K562 (cell line): Measurements from ENCODE around the gene PCDH12. TPM values are rescaled to one million over a fixed set of nuclear protein-coding genes. Genes with fewer than 3 reads are reported as not detected.

Experiments
- C11orf30 ChIP-seq: fragments of 450-650 bp; IDR thresholded peaks from 2 replicates; pipeline ENCODE4 v1.6.1; 2016; ENCODE audit warnings: low read depth, mild to moderate bottlenecking
- CBX3 ChIP-seq, 2 experiments: IDR thresholded peaks; 1 replicate in 1 of 2; 2 replicates in 1 of 2; pipeline ENCODE4 v1.6.1; 2012; ENCODE audit warnings: inconsistent platforms in 2 of 2, low read length in 2 of 2, borderline replicate concordance in 1 of 2, control low read depth in 1 of 2
- DPF2 ChIP-seq: fragments of 450-650 bp; IDR thresholded peaks from 2 replicates; pipeline ENCODE4 v1.6.1; 2016
- ERF ChIP-seq: fragments of 450-650 bp; formaldehyde crosslinking; IDR thresholded peaks from 2 replicates; pipeline ENCODE4 v1.4.0; 2020; ENCODE audit warnings: mild to moderate bottlenecking, mixed read lengths
- FOXA1 ChIP-seq: fragments of 450-650 bp; IDR thresholded peaks from 2 replicates; pipeline ENCODE4 v1.6.1; 2016; ENCODE audit warnings: mild to moderate bottlenecking, borderline replicate concordance
- HDAC2 ChIP-seq: fragments of 450-650 bp; IDR thresholded peaks from 2 replicates; pipeline ENCODE4 v1.6.1; 2016; ENCODE audit warnings: mild to moderate bottlenecking
- JUND ChIP-seq, 2 experiments: IDR thresholded peaks; 2 replicates in 1 of 2; 3 replicates in 1 of 2; pipeline ENCODE4 v1.6.1; 2011; ENCODE audit warnings: borderline replicate concordance in 2 of 2, low read depth in 2 of 2, low read length in 2 of 2, improper control_type of control experiment in 1 of 2, missing biosample characterization in 1 of 2, missing genetic modification characterization in 1 of 2, missing genetic modification reagents in 1 of 2
- KDM1A ChIP-seq, 2 experiments: fragments of 450-650 bp; IDR thresholded peaks; 2 replicates each; pipeline ENCODE4 v1.6.1; 2016; ENCODE audit warnings: mild to moderate bottlenecking in 2 of 2
- KLF6 ChIP-seq: fragments of 250-450 bp; sonication (Bioruptor Pico); IDR thresholded peaks from 2 replicates; pipeline ENCODE4 v1.4.0; 2020; ENCODE audit warnings: mild to moderate bottlenecking, moderate library complexity, borderline replicate concordance
- LEF1 ChIP-seq: fragments of 450-650 bp; IDR thresholded peaks from 2 replicates; pipeline ENCODE4 v1.6.1; 2016; ENCODE audit warnings: mild to moderate bottlenecking
- MAFF ChIP-seq: IDR thresholded peaks from 2 replicates; pipeline ENCODE4 v1.6.1; 2012; ENCODE audit warnings: low read length, improper control_type of control experiment
- NFE2 ChIP-seq: IDR thresholded peaks from 2 replicates; pipeline ENCODE4 v1.6.1; 2014; ENCODE audit warnings: antibody characterized with exemption, low read depth
- NFRKB ChIP-seq: fragments of 450-650 bp; IDR thresholded peaks from 2 replicates; pipeline ENCODE4 v1.6.1; 2016; ENCODE audit warnings: low read depth
- PCBP2 ChIP-seq: fragments of 200-400 bp; formaldehyde crosslinking; IDR thresholded peaks from 2 replicates; pipeline ENCODE4 v1.6.1; 2018; ENCODE audit warnings: low read length, low read depth, mild to moderate bottlenecking, moderate library complexity; ENCODE audit not compliant: poor library complexity, severe bottlenecking
- PKNOX1 ChIP-seq: fragments of 450-650 bp; IDR thresholded peaks from 2 replicates; pipeline ENCODE4 v1.6.1; 2016
- POLR2AphosphoS5 ChIP-seq: IDR thresholded peaks from 2 replicates; pipeline ENCODE4 v1.6.1; 2011; ENCODE audit warnings: mild to moderate bottlenecking, low read depth, low read length, moderate library complexity; ENCODE audit not compliant: control insufficient read depth, insufficient read depth
- POLR2B ChIP-seq: fragments of 450-650 bp; IDR thresholded peaks from 2 replicates; pipeline ENCODE4 v1.6.1; 2018; ENCODE audit warnings: low read depth; ENCODE audit not compliant: partially characterized antibody
- PPARD ChIP-seq: fragments of 250-450 bp; sonication (Bioruptor Pico); IDR thresholded peaks from 2 replicates; pipeline ENCODE4 v1.8.0; 2022; ENCODE audit warnings: inconsistent platforms, mild to moderate bottlenecking, moderate library complexity
- SP1 ChIP-seq: sonication (generic); formaldehyde crosslinking; IDR thresholded peaks from 2 replicates; pipeline ENCODE4 v1.8.1; 2022; ENCODE audit warnings: mild to moderate bottlenecking, missing genetic modification reagents
- SUPT5H ChIP-seq: fragments of 450-650 bp; IDR thresholded peaks from 2 replicates; pipeline ENCODE4 v1.6.1; 2016
- ZNF197 ChIP-seq: fragments of 200-800 bp; sonication (Bioruptor generic); IDR thresholded peaks from 2 replicates; pipeline ENCODE4 v1.6.1; 2016; ENCODE audit warnings: low read depth, missing genetic modification characterization, missing compliant biosample characterization
- ZSCAN29 ChIP-seq: fragments of 450-650 bp; IDR thresholded peaks from 2 replicates; pipeline ENCODE4 v1.6.1; 2017
- polyA plus RNA-seq, 8 experiments: library from polyadenylated mRNA; depleted of rRNA in 4 of 8; stranded (reverse) in 5 of 8; unstranded in 3 of 8; fragments of >200 nt; fragmentation: Nextera tagmentation in 2 of 8; fragmentation: Illumina TruSeq in 1 of 8; extraction: Ambion mirVana in 2 of 8; extraction: Trizol in 1 of 8; gene quantifications; 2 replicates each; pipeline versions ENCODE4 v1.2.1 to v1.2.3, GENCODE V29; 2011 to 2014; ENCODE audit warnings: inconsistent platforms in 1 of 8, missing spikeins in 1 of 8
- total RNA-seq, 7 experiments: library from RNA; depleted of rRNA in 6 of 7; stranded (reverse); fragments of >200 nt in 6 of 7; fragmentation: Illumina TruSeq in 2 of 7; extraction: Trizol in 2 of 7; gene quantifications; 2 replicates each; pipeline versions ENCODE4 v1.2.1 to v1.2.3, GENCODE V29; 2011 to 2021; ENCODE audit warnings: low replicate concordance in 1 of 7
- TF ChIP-seq, protein P1 (sequence below): fragments of 450-650 bp; IDR thresholded peaks from 2 replicates; pipeline ENCODE4 v1.6.1; 2017; ENCODE audit warnings: antibody characterized with exemption
- TF ChIP-seq, protein P2 (sequence below), 3 experiments: IDR thresholded peaks in 2 of 3; conservative IDR thresholded peaks in 1 of 3; 2 replicates each; pipeline ENCODE4 v1.5.1; 2011 to 2012; ENCODE audit warnings: low read length in 3 of 3, mild to moderate bottlenecking in 3 of 3, control low read depth in 2 of 3, improper control_type of control experiment in 1 of 3, inconsistent platforms in 1 of 3, low read depth in 1 of 3, mixed read lengths in 1 of 3, moderate library complexity in 1 of 3; ENCODE audit not compliant: insufficient read depth in 2 of 3

Gene PCDH12
- total and polyA plus RNA-seq, 9 of the 15 experiments (the other 6 are each of a cell fraction or from before 2014, with no cell fraction given) = 0.01 to 0.04 (median 0.01) TPM; not detected in 4

GRCh38 chr5:141969783-141970771, 12.1 kb upstream of the PCDH12 start (continued):
- TF ChIP-seq CBX3 (IDR thresholded peaks at IDR 0.05; ENCODE audit: borderline replicate concordance in 1 of 2, low read length in 2 of 2) (peak in 1 of 2 experiments; percentile 78; a peak in 1 of 3 replicates), DPF2 (peak; percentile 72), MAFF (peak; percentile 60; the same call in 1 of the 2 replicates), PKNOX1 (peak; percentile 50; the same call in 1 of the 2 replicates), NFRKB (peak; percentile 79), LEF1 (peak; percentile 72; the same call in 1 of the 2 replicates), ERF (CRISPR knock-in tag) (no peak), NFE2 (peak; percentile 95), PCBP2 (no peak), ZSCAN29 (no peak), KDM1A (IDR thresholded peaks at IDR 0.05) (0 out of 4 replicates have a peak, but pooled peaks of 1 of the 2 experiments have one; percentile 12), SP1 (CRISPR knock-in tag) (peak; percentile 57; the same call in 1 of the 2 replicates), POLR2B (no peak), C11orf30 (peak; percentile 75), PPARD (CRISPR knock-in tag) (no peak), KLF6 (CRISPR knock-in tag) (no peak), HDAC2 (0 out of 2 replicates have a peak, but pooled peaks have one; percentile 16), FOXA1 (no peak), POLR2AphosphoS5 (peak; percentile 90), SUPT5H (peak; percentile 61; the same call in 1 of the 2 replicates), JUND (IDR thresholded peaks at IDR 0.05; ENCODE audit: borderline replicate concordance, low read depth, low read length) (no peak), JUND (tag; IDR thresholded peaks at IDR 0.05; ENCODE audit: borderline replicate concordance, low read depth, low read length) (peak; percentile 54; the same call in 1 of the 3 replicates), ZNF197 (CRISPR knock-in tag) (0 out of 2 replicates have a peak, but pooled peaks have one; percentile 37)
- TF ChIP-seq, protein P1, sequence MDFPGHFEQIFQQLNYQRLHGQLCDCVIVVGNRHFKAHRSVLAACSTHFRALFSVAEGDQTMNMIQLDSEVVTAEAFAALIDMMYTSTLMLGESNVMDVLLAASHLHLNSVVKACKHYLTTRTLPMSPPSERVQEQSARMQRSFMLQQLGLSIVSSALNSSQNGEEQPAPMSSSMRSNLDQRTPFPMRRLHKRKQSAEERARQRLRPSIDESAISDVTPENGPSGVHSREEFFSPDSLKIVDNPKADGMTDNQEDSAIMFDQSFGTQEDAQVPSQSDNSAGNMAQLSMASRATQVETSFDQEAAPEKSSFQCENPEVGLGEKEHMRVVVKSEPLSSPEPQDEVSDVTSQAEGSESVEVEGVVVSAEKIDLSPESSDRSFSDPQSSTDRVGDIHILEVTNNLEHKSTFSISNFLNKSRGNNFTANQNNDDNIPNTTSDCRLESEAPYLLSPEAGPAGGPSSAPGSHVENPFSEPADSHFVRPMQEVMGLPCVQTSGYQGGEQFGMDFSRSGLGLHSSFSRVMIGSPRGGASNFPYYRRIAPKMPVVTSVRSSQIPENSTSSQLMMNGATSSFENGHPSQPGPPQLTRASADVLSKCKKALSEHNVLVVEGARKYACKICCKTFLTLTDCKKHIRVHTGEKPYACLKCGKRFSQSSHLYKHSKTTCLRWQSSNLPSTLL = no peak
- TF ChIP-seq, protein P2, sequence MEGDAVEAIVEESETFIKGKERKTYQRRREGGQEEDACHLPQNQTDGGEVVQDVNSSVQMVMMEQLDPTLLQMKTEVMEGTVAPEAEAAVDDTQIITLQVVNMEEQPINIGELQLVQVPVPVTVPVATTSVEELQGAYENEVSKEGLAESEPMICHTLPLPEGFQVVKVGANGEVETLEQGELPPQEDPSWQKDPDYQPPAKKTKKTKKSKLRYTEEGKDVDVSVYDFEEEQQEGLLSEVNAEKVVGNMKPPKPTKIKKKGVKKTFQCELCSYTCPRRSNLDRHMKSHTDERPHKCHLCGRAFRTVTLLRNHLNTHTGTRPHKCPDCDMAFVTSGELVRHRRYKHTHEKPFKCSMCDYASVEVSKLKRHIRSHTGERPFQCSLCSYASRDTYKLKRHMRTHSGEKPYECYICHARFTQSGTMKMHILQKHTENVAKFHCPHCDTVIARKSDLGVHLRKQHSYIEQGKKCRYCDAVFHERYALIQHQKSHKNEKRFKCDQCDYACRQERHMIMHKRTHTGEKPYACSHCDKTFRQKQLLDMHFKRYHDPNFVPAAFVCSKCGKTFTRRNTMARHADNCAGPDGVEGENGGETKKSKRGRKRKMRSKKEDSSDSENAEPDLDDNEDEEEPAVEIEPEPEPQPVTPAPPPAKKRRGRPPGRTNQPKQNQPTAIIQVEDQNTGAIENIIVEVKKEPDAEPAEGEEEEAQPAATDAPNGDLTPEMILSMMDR (IDR thresholded peaks at IDR 0.05 in 2 of 3, conservative IDR thresholded peaks at IDR 0.05 in 1 of 3; ENCODE audit: insufficient read depth in 2 of 3, low read depth in 1 of 3, low read length in 3 of 3) = no peak
